ENCODE measurements around the gene TMEM35B.

DNA sequence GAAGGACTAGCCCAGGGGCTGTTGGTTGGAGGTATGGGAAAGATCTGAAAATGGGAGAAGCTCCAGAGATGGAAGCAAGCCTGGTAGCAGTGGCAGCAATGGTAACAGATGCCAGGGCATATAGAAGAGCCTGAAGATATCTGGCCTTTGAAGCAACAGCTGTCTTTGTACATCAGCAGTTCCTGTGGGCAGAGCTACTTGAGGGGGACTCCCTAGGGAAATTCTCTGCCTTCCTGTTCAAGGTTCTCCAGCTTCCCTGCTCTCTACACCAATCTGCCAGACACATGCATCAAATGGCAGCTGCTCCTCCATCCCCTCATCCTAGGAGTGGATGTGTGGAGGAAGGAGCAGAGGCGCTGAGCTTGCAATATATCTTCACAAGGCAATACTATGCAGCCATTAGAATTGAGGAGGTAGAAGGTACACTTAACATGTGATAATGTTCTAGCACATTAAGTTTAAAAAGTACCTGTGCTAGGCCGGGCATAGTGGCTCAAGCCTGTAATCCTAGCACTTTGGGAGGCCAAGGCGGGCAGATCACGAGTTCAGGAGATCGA is 2.2 kb downstream of the TMEM35B start:
- TF ChIP-seq, protein P1, sequence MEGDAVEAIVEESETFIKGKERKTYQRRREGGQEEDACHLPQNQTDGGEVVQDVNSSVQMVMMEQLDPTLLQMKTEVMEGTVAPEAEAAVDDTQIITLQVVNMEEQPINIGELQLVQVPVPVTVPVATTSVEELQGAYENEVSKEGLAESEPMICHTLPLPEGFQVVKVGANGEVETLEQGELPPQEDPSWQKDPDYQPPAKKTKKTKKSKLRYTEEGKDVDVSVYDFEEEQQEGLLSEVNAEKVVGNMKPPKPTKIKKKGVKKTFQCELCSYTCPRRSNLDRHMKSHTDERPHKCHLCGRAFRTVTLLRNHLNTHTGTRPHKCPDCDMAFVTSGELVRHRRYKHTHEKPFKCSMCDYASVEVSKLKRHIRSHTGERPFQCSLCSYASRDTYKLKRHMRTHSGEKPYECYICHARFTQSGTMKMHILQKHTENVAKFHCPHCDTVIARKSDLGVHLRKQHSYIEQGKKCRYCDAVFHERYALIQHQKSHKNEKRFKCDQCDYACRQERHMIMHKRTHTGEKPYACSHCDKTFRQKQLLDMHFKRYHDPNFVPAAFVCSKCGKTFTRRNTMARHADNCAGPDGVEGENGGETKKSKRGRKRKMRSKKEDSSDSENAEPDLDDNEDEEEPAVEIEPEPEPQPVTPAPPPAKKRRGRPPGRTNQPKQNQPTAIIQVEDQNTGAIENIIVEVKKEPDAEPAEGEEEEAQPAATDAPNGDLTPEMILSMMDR (conservative IDR thresholded peaks at IDR 0.05; ENCODE audit: low read depth in 2 of 2) = no peak
- TF ChIP-seq CREB1 (CRISPR knock-in tag; IDR thresholded peaks at IDR 0.05; ENCODE audit: low read depth) = no peak
- TF ChIP-seq ZNF114 (CRISPR knock-in tag; IDR thresholded peaks at IDR 0.05) = no peak
- TF ChIP-seq EZH2 (IDR thresholded peaks at IDR 0.05; ENCODE audit: low read depth, unreplicated experiment) = no peak
- TF ChIP-seq, protein P2, sequence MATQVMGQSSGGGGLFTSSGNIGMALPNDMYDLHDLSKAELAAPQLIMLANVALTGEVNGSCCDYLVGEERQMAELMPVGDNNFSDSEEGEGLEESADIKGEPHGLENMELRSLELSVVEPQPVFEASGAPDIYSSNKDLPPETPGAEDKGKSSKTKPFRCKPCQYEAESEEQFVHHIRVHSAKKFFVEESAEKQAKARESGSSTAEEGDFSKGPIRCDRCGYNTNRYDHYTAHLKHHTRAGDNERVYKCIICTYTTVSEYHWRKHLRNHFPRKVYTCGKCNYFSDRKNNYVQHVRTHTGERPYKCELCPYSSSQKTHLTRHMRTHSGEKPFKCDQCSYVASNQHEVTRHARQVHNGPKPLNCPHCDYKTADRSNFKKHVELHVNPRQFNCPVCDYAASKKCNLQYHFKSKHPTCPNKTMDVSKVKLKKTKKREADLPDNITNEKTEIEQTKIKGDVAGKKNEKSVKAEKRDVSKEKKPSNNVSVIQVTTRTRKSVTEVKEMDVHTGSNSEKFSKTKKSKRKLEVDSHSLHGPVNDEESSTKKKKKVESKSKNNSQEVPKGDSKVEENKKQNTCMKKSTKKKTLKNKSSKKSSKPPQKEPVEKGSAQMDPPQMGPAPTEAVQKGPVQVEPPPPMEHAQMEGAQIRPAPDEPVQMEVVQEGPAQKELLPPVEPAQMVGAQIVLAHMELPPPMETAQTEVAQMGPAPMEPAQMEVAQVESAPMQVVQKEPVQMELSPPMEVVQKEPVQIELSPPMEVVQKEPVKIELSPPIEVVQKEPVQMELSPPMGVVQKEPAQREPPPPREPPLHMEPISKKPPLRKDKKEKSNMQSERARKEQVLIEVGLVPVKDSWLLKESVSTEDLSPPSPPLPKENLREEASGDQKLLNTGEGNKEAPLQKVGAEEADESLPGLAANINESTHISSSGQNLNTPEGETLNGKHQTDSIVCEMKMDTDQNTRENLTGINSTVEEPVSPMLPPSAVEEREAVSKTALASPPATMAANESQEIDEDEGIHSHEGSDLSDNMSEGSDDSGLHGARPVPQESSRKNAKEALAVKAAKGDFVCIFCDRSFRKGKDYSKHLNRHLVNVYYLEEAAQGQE (IDR thresholded peaks at IDR 0.05; ENCODE audit: unreplicated experiment) = no peak
- no peak for TF ChIP-seq ZNF331 (CRISPR knock-in tag; IDR thresholded peaks at IDR 0.05; ENCODE audit: low read depth)

Measured in GM23338 (cell line).